Natural killer cell (primary cell): ENCODE results near the gene STX11. TPM values are rescaled to one million over a fixed set of nuclear protein-coding genes. Genes with fewer than 3 reads are reported as not detected.

Source experiments
- ATAC-seq, 3 donors: fragments of 150-1000 bp in 2 of 3; fragments of 200-7000 bp in 1 of 3; cut with Tn5 transposase; 1 replicate in 1 of 3; 2 replicates in 2 of 3; pipeline ENCODE4 v1.10.0; 2021; ENCODE audit warnings: mild to moderate bottlenecking in 2 of 3, moderate library complexity in 2 of 3
- DNase-seq, 2 donors: peaks; one replicate each; pipeline versions ENCODE4 v3.0.0 to v3.0.0-alpha.2; 2013 to 2021; ENCODE audit warnings: mixed read lengths in 1 of 2
- H3K27ac ChIP-seq: one replicate; pipeline ENCODE4 v1.5.1; 2013; ENCODE audit warnings: mild to moderate bottlenecking, low read length
- H3K27me3 ChIP-seq: one replicate; pipeline ENCODE4 v1.6.1; 2013; ENCODE audit warnings: low read length; ENCODE audit not compliant: control insufficient read depth, insufficient read depth
- H3K36me3 ChIP-seq: one replicate; pipeline ENCODE4 v1.6.1; 2013; ENCODE audit warnings: low read length; ENCODE audit not compliant: control insufficient read depth, insufficient read depth
- H3K4me1 ChIP-seq: one replicate; pipeline ENCODE4 v1.6.1; 2013; ENCODE audit warnings: low read length; ENCODE audit not compliant: control insufficient read depth, insufficient read depth
- H3K4me3 ChIP-seq: one replicate; pipeline ENCODE4 v1.5.1; 2013; ENCODE audit warnings: low read length
- H3K9me3 ChIP-seq: one replicate; pipeline ENCODE4 v1.6.1; 2013; ENCODE audit warnings: low read length; ENCODE audit not compliant: control insufficient read depth, insufficient read depth
- H3K27ac Mint-ChIP-seq, 2 donors: one replicate each; pipeline ENCODE4 v1.8.0; 2022; ENCODE audit warnings: mild to moderate bottlenecking in 2 of 2, mixed read lengths in 2 of 2, moderate library complexity in 1 of 2
- H3K27me3 Mint-ChIP-seq, 2 donors: one replicate each; pipeline ENCODE4 v1.8.0; 2022; ENCODE audit warnings: low read depth in 2 of 2, mixed read lengths in 2 of 2
- H3K36me3 Mint-ChIP-seq: one replicate; pipeline ENCODE4 v1.8.0; 2022; ENCODE audit warnings: mixed read lengths
- H3K4me1 Mint-ChIP-seq, 2 donors: one replicate each; pipeline ENCODE4 v1.8.0; 2022; ENCODE audit warnings: mixed read lengths in 2 of 2
- H3K4me3 Mint-ChIP-seq: one replicate; pipeline ENCODE4 v1.8.0; 2022; ENCODE audit warnings: mild to moderate bottlenecking, moderate library complexity, mixed read lengths
- H3K9me3 Mint-ChIP-seq, 2 donors: one replicate each; pipeline ENCODE4 v1.8.0; 2022; ENCODE audit warnings: mixed read lengths in 2 of 2
- WGBS: methylation state at CpG from one replicate; pipeline ENCODE4 v1.1.7; 2013; ENCODE audit warnings: missing lambda C conversion rate; ENCODE audit not compliant: insufficient coverage; 5-methylcytosine and 5-hydroxymethylcytosine counted together
- intact Hi-C: fragments of 100-400 bp; cut with micrococcal nuclease; formaldehyde crosslinking; loops from one replicate; pipeline ENCODE4 v1.14.2; 2022
- total RNA-seq, 4 donors: library from RNA; stranded (reverse); fragments of 120-200 nt in 1 of 4; gene quantifications; one replicate each; pipeline versions ENCODE4 v1.2.3 to v1.2.4, GENCODE V29; 2013 to 2022
- TF ChIP-seq, protein P1 (sequence below): fragments of 200-600 bp; IDR thresholded peaks from one replicate; pipeline ENCODE4 v1.8.0; 2022; ENCODE audit warnings: antibody characterized with exemption

The STX11 gene
- total RNA-seq, 3 donors from 2014 or later (not counting 1 experiment from before 2014, with no cell fraction given) = 21.9 to 38.3 (median 34.2) TPM

GRCh38 chr6:144171406-144171805 is 21.1 kb downstream of the STX11 start:
- no peaks in the 10 kb centered on the region for H3K4me1 ChIP-seq
- no peaks in the 10 kb centered on the region for H3K27me3 Mint-ChIP-seq
- intact Hi-C loops = no loop called here
- no peak overlapping the region for H3K27ac ChIP-seq
- H3K9me3 Mint-ChIP-seq = no peaks in the 10 kb centered on the region
- no peaks in the 10 kb centered on the region for H3K9me3 ChIP-seq
- no peak for DNase-seq
- WGBS = no CpG with 5 or more reads among the region's 3 CpGs
- TF ChIP-seq, protein P1, sequence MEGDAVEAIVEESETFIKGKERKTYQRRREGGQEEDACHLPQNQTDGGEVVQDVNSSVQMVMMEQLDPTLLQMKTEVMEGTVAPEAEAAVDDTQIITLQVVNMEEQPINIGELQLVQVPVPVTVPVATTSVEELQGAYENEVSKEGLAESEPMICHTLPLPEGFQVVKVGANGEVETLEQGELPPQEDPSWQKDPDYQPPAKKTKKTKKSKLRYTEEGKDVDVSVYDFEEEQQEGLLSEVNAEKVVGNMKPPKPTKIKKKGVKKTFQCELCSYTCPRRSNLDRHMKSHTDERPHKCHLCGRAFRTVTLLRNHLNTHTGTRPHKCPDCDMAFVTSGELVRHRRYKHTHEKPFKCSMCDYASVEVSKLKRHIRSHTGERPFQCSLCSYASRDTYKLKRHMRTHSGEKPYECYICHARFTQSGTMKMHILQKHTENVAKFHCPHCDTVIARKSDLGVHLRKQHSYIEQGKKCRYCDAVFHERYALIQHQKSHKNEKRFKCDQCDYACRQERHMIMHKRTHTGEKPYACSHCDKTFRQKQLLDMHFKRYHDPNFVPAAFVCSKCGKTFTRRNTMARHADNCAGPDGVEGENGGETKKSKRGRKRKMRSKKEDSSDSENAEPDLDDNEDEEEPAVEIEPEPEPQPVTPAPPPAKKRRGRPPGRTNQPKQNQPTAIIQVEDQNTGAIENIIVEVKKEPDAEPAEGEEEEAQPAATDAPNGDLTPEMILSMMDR = no peak
- ATAC-seq = no peak
- peaks cover 12% of the 10 kb centered on the region for H3K36me3 Mint-ChIP-seq
- no peak overlapping the region for H3K4me3 Mint-ChIP-seq
- no peak overlapping the region for H3K27ac Mint-ChIP-seq
- H3K4me1 Mint-ChIP-seq = peaks cover 50 to 55% of the 10 kb centered on the region in 2 donors
- H3K36me3 ChIP-seq = peaks cover 29% of the 10 kb centered on the region
- no peaks in the 10 kb centered on the region for H3K27me3 ChIP-seq
- H3K4me3 ChIP-seq = no peak overlapping the region

DNA sequence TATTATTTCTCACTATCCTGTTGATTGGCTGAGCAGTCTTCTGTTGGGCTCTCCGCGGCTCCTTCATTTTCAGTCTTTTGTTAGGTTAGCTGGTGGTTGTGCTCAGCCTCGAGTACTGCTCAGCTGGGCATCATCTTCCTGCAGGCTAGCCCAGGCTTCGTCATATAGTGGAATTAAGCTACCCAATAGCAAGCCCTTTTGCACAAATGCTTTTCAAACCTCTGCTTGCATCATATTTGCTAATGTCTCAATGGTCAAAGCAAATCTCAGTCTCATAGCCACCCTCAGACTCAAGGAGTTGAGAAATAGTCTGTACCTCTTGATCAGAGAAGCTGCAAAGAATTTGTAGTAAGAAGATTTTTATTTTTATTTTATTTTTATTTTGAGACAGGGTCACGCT is 23.7 kb downstream of the STX11 start:
- H3K27me3 Mint-ChIP-seq = no peaks in the 10 kb centered on the region
- Histone ChIP-seq H3K4me1 (no peaks in the 10 kb centered on the region), H3K27me3 (no peaks in the 10 kb centered on the region), H3K27ac (no peak overlapping the region), H3K4me3 (no peak overlapping the region), H3K9me3 (no peaks in the 10 kb centered on the region), H3K36me3 (peaks cover 21% of the 10 kb centered on the region)
- intact Hi-C loops = no loop called here
- DNase-seq (no peak), ATAC-seq (no peak)
- WGBS = 92% methylated on average over 5 of the region's 5 CpGs
- no peak overlapping the region for H3K27ac Mint-ChIP-seq
- no peak overlapping the region for H3K4me3 Mint-ChIP-seq
- TF ChIP-seq, protein P1 = no peak
- peaks cover 12% of the 10 kb centered on the region for H3K36me3 Mint-ChIP-seq
- H3K9me3 Mint-ChIP-seq = no peaks in the 10 kb centered on the region
- H3K4me1 Mint-ChIP-seq = peaks cover 55 to 63% of the 10 kb centered on the region in 2 donors

DNA sequence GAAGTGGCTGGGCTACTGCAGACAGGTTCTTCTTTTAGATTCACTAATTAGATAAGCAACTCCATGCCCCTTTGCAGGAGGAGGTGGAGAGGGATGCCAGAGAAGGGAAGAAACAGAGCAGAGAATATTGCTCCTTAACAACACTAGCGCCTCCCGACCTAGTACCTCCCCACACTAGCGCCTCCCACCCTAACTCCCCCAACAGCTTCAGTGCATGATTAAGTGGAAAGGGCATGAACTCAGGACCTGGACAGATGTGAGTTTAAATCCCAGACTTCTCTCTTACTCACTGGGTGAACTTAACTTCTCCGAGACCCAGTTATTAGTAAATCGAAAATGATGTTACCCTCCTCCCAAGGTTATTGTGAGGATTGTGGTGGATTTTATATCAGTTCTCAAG is 25.7 kb downstream of the STX11 start:
- 97% methylated on average over 3 of the region's 5 CpGs for WGBS
- Mint-ChIP-seq H3K27ac (no peak overlapping the region), H3K4me3 (no peak overlapping the region), H3K27me3 (no peaks in the 10 kb centered on the region), H3K36me3 (peaks cover 12% of the 10 kb centered on the region), H3K4me1 (peaks cover 64 to 66% of the 10 kb centered on the region in 2 donors), H3K9me3 (no peaks in the 10 kb centered on the region)
- DNase-seq (no peak), ATAC-seq (no peak)
- peaks cover 4% of the 10 kb centered on the region for H3K4me1 ChIP-seq
- H3K9me3 ChIP-seq = no peaks in the 10 kb centered on the region
- no peak overlapping the region for H3K27ac ChIP-seq
- H3K4me3 ChIP-seq = no peak overlapping the region
- peaks cover 19% of the 10 kb centered on the region for H3K36me3 ChIP-seq
- TF ChIP-seq, protein P1 = no peak
- intact Hi-C loops = no loop called here
- H3K27me3 ChIP-seq = no peaks in the 10 kb centered on the region

- peaks cover 56 to 65% of the 10 kb centered on the region in 2 donors for H3K4me1 Mint-ChIP-seq
These were observed 27.4 kb downstream of the STX11 start for GRCh38 chr6:144177726-144178125.

More at GRCh38 chr6:144177726-144178125, 27.4 kb downstream of the STX11 start:
- TF ChIP-seq, protein P1 = no peak
- Mint-ChIP-seq H3K9me3 (no peaks in the 10 kb centered on the region), H3K27me3 (no peaks in the 10 kb centered on the region), H3K4me3 (no peak overlapping the region), H3K36me3 (peaks cover 8% of the 10 kb centered on the region), H3K27ac (no peak overlapping the region)
- intact Hi-C loops = no loop called here
- Histone ChIP-seq H3K36me3 (peaks cover 8% of the 10 kb centered on the region), H3K4me1 (peaks cover 4% of the 10 kb centered on the region), H3K9me3 (no peaks in the 10 kb centered on the region), H3K27ac (no peak overlapping the region), H3K27me3 (no peaks in the 10 kb centered on the region), H3K4me3 (no peak overlapping the region)
- WGBS = 97% methylated on average over 3 of the region's 3 CpGs
- DNase-seq = no peak
- ATAC-seq = no peak
